A375 (cell line): ENCODE data around the gene DUSP3. TPM values are rescaled to one million over a fixed set of nuclear protein-coding genes. Genes with fewer than 3 reads are reported as not detected.

Experiments used
- total RNA-seq: library from RNA; depleted of rRNA; stranded (reverse); fragments of >200 nt; shearing (Covaris generic); gene quantifications from 2 replicates; pipeline ENCODE4 v1.2.3, GENCODE V29; 2014; rRNA removed

DUSP3 gene
- 19.1 and 20.7 TPM in 2 replicates for total RNA-seq

GRCh38 chr17:43778337-43779144 lies at the start of gene DUSP3:
DUSP3 (minus strand) TSS chr17:43778977; CDS start chr17:43778924, 53 bp downstream.

GRCh38 chr17:43780135-43780534 lies 1.4 kb upstream of the DUSP3 start, which contains the start of gene CFAP97D1:
CFAP97D1 (plus strand) TSS chr17:43780435; CDS start chr17:43780463, 28 bp downstream.

GRCh38 chr17:43758497-43759174 lies 20.1 kb downstream of the DUSP3 start, which contains the start of gene SOST:
SOST (minus strand) TSS chr17:43758791; CDS start chr17:43758741, 50 bp downstream.

Other genes with a start within 250 kb of the DUSP3 start
- gene ETV4, start 232.6 kb downstream of the DUSP3 start, total RNA-seq = 139 and 158 TPM in 2 replicates
- gene MEOX1, start 117.1 kb downstream of the DUSP3 start, total RNA-seq = not detected in 2 replicates
- not detected in 2 replicates for gene SOST, start 20.2 kb downstream of the DUSP3 start, total RNA-seq
- gene CFAP97D1, start 1.5 kb upstream of the DUSP3 start, total RNA-seq = not detected in 2 replicates
- gene MPP3, start 54.2 kb upstream of the DUSP3 start, total RNA-seq = 12.7 and 19.9 TPM in 2 replicates
- not detected in 2 replicates for gene CD300LG, start 68.2 kb upstream of the DUSP3 start, total RNA-seq
- 3.6 and 5.7 TPM in 2 replicates for gene MPP2, start 128.6 kb upstream of the DUSP3 start, total RNA-seq
- gene PPY, start 163.5 kb upstream of the DUSP3 start, total RNA-seq = not detected in 2 replicates
- not detected in 2 replicates for gene PYY, start 175.0 kb upstream of the DUSP3 start, total RNA-seq
- 0.96 and 0.98 TPM in 2 replicates for gene NAGS, start 225.6 kb upstream of the DUSP3 start, total RNA-seq
- gene TMEM101, start 236.0 kb upstream of the DUSP3 start, total RNA-seq = 56.5 and 61.0 TPM in 2 replicates